ENCODE data around the gene PSMC3. TPM values are rescaled to one million over a fixed set of nuclear protein-coding genes. Genes with fewer than 3 reads are reported as not detected.
A peak's percentile ranks its signal among the peaks of the same experiment; 100 is the strongest.

The PSMC3 gene
- total and polyA plus RNA-seq, 2 donors: 104 to 136 TPM

- H3K27me3 ChIP-seq (ENCODE audit: control insufficient read depth in 2 of 2, insufficient read depth in 1 of 2, low read length in 1 of 2): no peaks in the 10 kb centered on the region
- H3K9me3 ChIP-seq (ENCODE audit: control insufficient read depth in 2 of 2, insufficient read depth in 1 of 2, low read length in 1 of 2): no peaks in the 10 kb centered on the region
- H3K36me3 ChIP-seq (ENCODE audit: control insufficient read depth in 2 of 2, insufficient read depth in 2 of 2, low read length in 1 of 2): no peaks in the 10 kb centered on the region
- DNase-seq (ENCODE audit: low read depth in 6 of 9, low spot score in 9 of 9): no peak
- H3K4me1 ChIP-seq (ENCODE audit: control insufficient read depth in 2 of 2, insufficient read depth in 2 of 2, low read length in 2 of 2): peaks cover 0 to 12% of the 10 kb centered on the region in 2 donors
- WGBS: 89% methylated on average over 13 of the region's 13 CpGs
- no peak overlapping the region for H3K4me3 ChIP-seq (ENCODE audit: low read length in 2 of 2)
- no peak overlapping the region for H3K27ac ChIP-seq (ENCODE audit: low read depth in 1 of 2, low read length in 1 of 2)
Observed at GRCh38 chr11:47387944-47388696, 38.1 kb downstream of the PSMC3 start.

- no peak for DNase-seq (ENCODE audit: low read depth in 6 of 9, low spot score in 9 of 9)
- WGBS: 97% methylated on average over 4 of the region's 4 CpGs
- no peak overlapping the region for H3K4me3 ChIP-seq (ENCODE audit: low read length in 2 of 2)
- no peak overlapping the region for H3K27ac ChIP-seq (ENCODE audit: low read depth in 1 of 2, low read length in 1 of 2)
- no peaks in the 10 kb centered on the region for H3K9me3 ChIP-seq (ENCODE audit: control insufficient read depth in 2 of 2, insufficient read depth in 1 of 2, low read length in 1 of 2)
- no peaks in the 10 kb centered on the region for H3K36me3 ChIP-seq (ENCODE audit: control insufficient read depth in 2 of 2, insufficient read depth in 2 of 2, low read length in 1 of 2)
- H3K4me1 ChIP-seq (ENCODE audit: control insufficient read depth in 2 of 2, insufficient read depth in 2 of 2, low read length in 2 of 2): peaks cover 0 to 2% of the 10 kb centered on the region in 2 donors
- no peaks in the 10 kb centered on the region for H3K27me3 ChIP-seq (ENCODE audit: control insufficient read depth in 2 of 2, insufficient read depth in 1 of 2, low read length in 1 of 2)
Observed at GRCh38 chr11:47384498-47384897, 41.7 kb downstream of the PSMC3 start.

DNA sequence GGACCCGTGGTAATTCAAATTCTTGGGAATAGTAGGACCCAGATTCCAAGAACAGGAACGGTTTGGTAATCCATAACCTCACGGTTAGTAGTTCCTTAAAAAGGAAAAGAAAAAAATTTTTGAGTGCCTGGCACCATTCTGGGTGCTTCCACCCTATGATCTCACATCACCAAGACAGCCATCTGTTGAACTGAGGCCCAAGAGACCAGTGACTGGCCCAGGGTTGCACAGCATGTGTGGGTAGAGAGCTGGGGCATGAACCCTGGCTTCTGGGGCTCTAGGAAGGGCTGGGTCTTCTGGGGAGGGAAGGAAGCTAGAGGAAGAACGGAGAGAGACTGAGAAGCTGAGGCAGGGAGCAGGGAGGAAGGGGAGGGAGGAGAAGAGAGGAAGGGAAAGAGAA is 43.2 kb downstream of the PSMC3 start:
- no peak for DNase-seq (ENCODE audit: low read depth in 6 of 9, low spot score in 9 of 9)
- WGBS: 90% methylated on average over 4 of the region's 4 CpGs
- no peak overlapping the region for H3K27ac ChIP-seq (ENCODE audit: low read depth in 1 of 2, low read length in 1 of 2)

DNA sequence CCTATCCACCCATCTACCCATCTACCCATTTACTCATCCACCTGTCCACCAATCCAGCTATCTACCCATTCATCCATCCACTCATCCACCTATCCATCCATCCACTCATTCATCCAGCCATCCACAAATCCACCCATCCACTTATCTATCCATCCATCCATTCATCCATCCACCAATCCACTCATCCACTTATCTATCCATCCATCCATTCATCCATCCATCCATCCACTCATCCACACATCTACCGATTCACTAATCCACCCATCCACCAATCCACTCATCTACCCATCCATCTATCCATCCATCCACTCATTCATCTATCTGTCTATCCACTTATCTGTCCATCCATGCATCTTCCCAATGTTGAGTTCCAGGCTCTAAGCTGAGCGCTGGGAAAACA is 46.2 kb downstream of the PSMC3 start:
- no peak overlapping the region for H3K4me3 ChIP-seq (ENCODE audit: low read length in 2 of 2)
- peaks cover 2 to 15% of the 10 kb centered on the region in 2 donors for H3K4me1 ChIP-seq (ENCODE audit: control insufficient read depth in 2 of 2, insufficient read depth in 2 of 2, low read length in 2 of 2)
- H3K27ac ChIP-seq (ENCODE audit: low read depth in 1 of 2, low read length in 1 of 2): no peak overlapping the region
- 97% methylated on average over 2 of the region's 2 CpGs for WGBS
- peaks cover 0 to 3% of the 10 kb centered on the region in 2 donors for H3K27me3 ChIP-seq (ENCODE audit: control insufficient read depth in 2 of 2, insufficient read depth in 1 of 2, low read length in 1 of 2)
- no peaks in the 10 kb centered on the region for H3K36me3 ChIP-seq (ENCODE audit: control insufficient read depth in 2 of 2, insufficient read depth in 2 of 2, low read length in 1 of 2)
- no peak for DNase-seq (ENCODE audit: low read depth in 6 of 9, low spot score in 9 of 9)
- H3K9me3 ChIP-seq (ENCODE audit: control insufficient read depth in 2 of 2, insufficient read depth in 1 of 2, low read length in 1 of 2): no peaks in the 10 kb centered on the region

More for the DNA sequence above, 43.2 kb downstream of the PSMC3 start:
- Histone ChIP-seq H3K4me3 (ENCODE audit: low read length in 2 of 2) (no peak overlapping the region), H3K27me3 (ENCODE audit: control insufficient read depth in 2 of 2, insufficient read depth in 1 of 2, low read length in 1 of 2) (peaks cover 0 to under 1% of the 10 kb centered on the region in 2 donors), H3K36me3 (ENCODE audit: control insufficient read depth in 2 of 2, insufficient read depth in 2 of 2, low read length in 1 of 2) (no peaks in the 10 kb centered on the region), H3K9me3 (ENCODE audit: control insufficient read depth in 2 of 2, insufficient read depth in 1 of 2, low read length in 1 of 2) (no peaks in the 10 kb centered on the region), H3K4me1 (ENCODE audit: control insufficient read depth in 2 of 2, insufficient read depth in 2 of 2, low read length in 2 of 2) (peaks cover 2 to 11% of the 10 kb centered on the region in 2 donors)

DNA sequence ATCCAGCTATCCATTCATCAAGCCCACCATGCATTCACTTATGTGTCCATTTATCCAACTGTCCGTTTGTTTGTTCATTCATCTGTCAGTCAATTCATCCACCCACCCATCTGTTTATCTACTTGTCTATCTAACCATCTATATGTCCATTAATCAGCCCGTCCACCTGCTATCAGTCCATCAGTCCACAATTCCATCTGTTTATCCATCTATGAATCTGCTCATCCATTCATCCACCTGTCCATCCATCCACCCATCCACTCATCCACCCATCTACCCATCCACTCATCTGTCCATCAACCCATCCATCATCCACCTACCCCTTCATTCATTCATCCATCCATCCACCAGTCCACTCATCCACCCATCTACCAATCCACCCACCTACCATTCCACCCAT is 46.9 kb downstream of the PSMC3 start:
- WGBS: 97% methylated on average over 2 of the region's 2 CpGs
- no peaks in the 10 kb centered on the region for H3K36me3 ChIP-seq (ENCODE audit: control insufficient read depth in 2 of 2, insufficient read depth in 2 of 2, low read length in 1 of 2)
- H3K27me3 ChIP-seq (ENCODE audit: control insufficient read depth in 2 of 2, insufficient read depth in 1 of 2, low read length in 1 of 2): peaks cover 0 to 3% of the 10 kb centered on the region in 2 donors
- no peak overlapping the region for H3K27ac ChIP-seq (ENCODE audit: low read depth in 1 of 2, low read length in 1 of 2)
- H3K9me3 ChIP-seq (ENCODE audit: control insufficient read depth in 2 of 2, insufficient read depth in 1 of 2, low read length in 1 of 2): no peaks in the 10 kb centered on the region
- DNase-seq (ENCODE audit: low read depth in 6 of 9, low spot score in 9 of 9): no peak
- H3K4me1 ChIP-seq (ENCODE audit: control insufficient read depth in 2 of 2, insufficient read depth in 2 of 2, low read length in 2 of 2): peaks cover 2 to 15% of the 10 kb centered on the region in 2 donors
- H3K4me3 ChIP-seq (ENCODE audit: low read length in 2 of 2): no peak overlapping the region

GRCh38 chr11:47378836-47379170 is 47.4 kb downstream of the PSMC3 start:
- Histone ChIP-seq H3K4me3 (ENCODE audit: low read length in 2 of 2) (peak overlapping the region in 1 of 2 donors; percentile 34), H3K27ac (ENCODE audit: low read depth in 1 of 2, low read length in 1 of 2) (peak overlapping the region; percentile 30 to 64), H3K4me1 (ENCODE audit: control insufficient read depth in 2 of 2, insufficient read depth in 2 of 2, low read length in 2 of 2) (peaks cover 2 to 15% of the 10 kb centered on the region in 2 donors), H3K36me3 (ENCODE audit: control insufficient read depth in 2 of 2, insufficient read depth in 2 of 2, low read length in 1 of 2) (no peaks in the 10 kb centered on the region), H3K27me3 (ENCODE audit: control insufficient read depth in 2 of 2, insufficient read depth in 1 of 2, low read length in 1 of 2) (peaks cover 0 to 3% of the 10 kb centered on the region in 2 donors), H3K9me3 (ENCODE audit: control insufficient read depth in 2 of 2, insufficient read depth in 1 of 2, low read length in 1 of 2) (no peaks in the 10 kb centered on the region)
- no peak for DNase-seq (ENCODE audit: low read depth in 6 of 9, low spot score in 9 of 9)

DNA sequence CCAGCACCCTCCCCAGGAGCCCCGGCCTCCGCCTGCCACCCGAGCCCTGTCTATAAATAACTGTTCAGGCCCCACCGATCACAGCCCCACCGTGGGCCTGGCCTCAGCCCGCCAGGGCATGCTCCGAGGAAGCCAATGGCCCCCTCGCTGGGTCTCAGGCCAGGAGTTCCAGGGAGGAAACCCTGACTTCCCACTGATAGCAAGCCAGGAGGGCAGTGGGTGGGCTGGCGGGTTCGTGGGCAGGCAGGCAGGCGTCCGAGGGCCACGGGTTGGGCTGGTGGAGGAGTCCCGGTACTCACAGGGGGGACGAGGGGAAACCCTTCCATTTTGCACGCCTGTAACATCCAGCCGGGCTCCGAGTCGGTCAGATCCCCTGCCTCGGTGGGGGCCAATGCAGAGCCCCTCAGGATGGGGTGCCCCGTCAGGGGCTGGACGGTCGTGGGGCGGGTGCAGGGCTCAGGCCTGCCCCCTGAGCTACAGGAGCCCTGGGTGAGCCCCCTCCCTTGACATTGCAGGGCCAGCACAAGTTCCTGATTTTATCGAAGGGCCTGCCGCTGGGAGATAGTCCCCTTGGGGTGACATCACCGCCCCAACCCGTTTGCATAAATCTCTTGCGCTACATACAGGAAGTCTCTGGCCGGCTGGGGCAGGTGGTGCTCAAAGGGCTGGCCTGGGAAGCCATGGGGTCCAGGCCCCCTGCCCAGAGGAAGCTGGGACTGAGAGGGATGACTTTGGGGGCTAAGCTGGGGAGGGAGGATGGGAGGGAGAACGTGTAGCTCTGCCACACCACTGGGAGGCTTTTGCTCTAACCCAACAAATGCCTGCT is 48.0 kb downstream of the PSMC3 start, which contains the start of gene SPI1:
Gene SPI1 (minus strand): TSS at position 538 of the 826 bp plus-strand sequence. CDS start 194 bp downstream, at position 344.
- 22% methylated on average over 31 of the region's 31 CpGs for WGBS
- no peaks in the 10 kb centered on the region for H3K9me3 ChIP-seq (ENCODE audit: control insufficient read depth in 2 of 2, insufficient read depth in 1 of 2, low read length in 1 of 2)
- no peaks in the 10 kb centered on the region for H3K36me3 ChIP-seq (ENCODE audit: control insufficient read depth in 2 of 2, insufficient read depth in 2 of 2, low read length in 1 of 2)
- H3K27me3 ChIP-seq (ENCODE audit: control insufficient read depth in 2 of 2, insufficient read depth in 1 of 2, low read length in 1 of 2): peaks cover 0 to 3% of the 10 kb centered on the region in 2 donors
- H3K4me1 ChIP-seq (ENCODE audit: control insufficient read depth in 2 of 2, insufficient read depth in 2 of 2, low read length in 2 of 2): peaks cover 2 to 15% of the 10 kb centered on the region in 2 donors
- peak within 1 kb of the TSS in 1 of 2 donors; percentile 34 for H3K4me3 ChIP-seq (ENCODE audit: low read length in 2 of 2)
- peak in 1 of 9 donors; percentile 55 for DNase-seq (ENCODE audit: low read depth in 6 of 9, low spot score in 9 of 9)
- H3K27ac ChIP-seq (ENCODE audit: low read depth in 1 of 2, low read length in 1 of 2): peak within 1 kb of the TSS; percentile 56 to 64

GRCh38 chr11:47377571-47378009 is 48.6 kb downstream of the PSMC3 start:
- Histone ChIP-seq H3K4me3 (ENCODE audit: low read length in 2 of 2) (peak overlapping the region in 1 of 2 donors; percentile 34), H3K27ac (ENCODE audit: low read depth in 1 of 2, low read length in 1 of 2) (peak overlapping the region; percentile 10 to 17), H3K9me3 (ENCODE audit: control insufficient read depth in 2 of 2, insufficient read depth in 1 of 2, low read length in 1 of 2) (no peaks in the 10 kb centered on the region), H3K36me3 (ENCODE audit: control insufficient read depth in 2 of 2, insufficient read depth in 2 of 2, low read length in 1 of 2) (no peaks in the 10 kb centered on the region), H3K27me3 (ENCODE audit: control insufficient read depth in 2 of 2, insufficient read depth in 1 of 2, low read length in 1 of 2) (peaks cover 0 to 3% of the 10 kb centered on the region in 2 donors), H3K4me1 (ENCODE audit: control insufficient read depth in 2 of 2, insufficient read depth in 2 of 2, low read length in 2 of 2) (peaks cover 2 to 15% of the 10 kb centered on the region in 2 donors)
- no peak for DNase-seq (ENCODE audit: low read depth in 6 of 9, low spot score in 9 of 9)
- WGBS: 47% methylated on average over 5 of the region's 5 CpGs

Data from thymus (tissue), 11 donors.